ENCODE data around the gene APBA1.

Gene APBA1

GRCh38 chr9:69646810-69647209, 25.4 kb downstream of the APBA1 start:
- no peak for DNase-seq (ENCODE audit: low read depth)
- TF ChIP-seq, protein P1, sequence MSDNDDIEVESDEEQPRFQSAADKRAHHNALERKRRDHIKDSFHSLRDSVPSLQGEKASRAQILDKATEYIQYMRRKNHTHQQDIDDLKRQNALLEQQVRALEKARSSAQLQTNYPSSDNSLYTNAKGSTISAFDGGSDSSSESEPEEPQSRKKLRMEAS (IDR thresholded peaks at IDR 0.05; ENCODE audit: low read depth, low read length), result no peak
- TF ChIP-seq, protein P2, sequence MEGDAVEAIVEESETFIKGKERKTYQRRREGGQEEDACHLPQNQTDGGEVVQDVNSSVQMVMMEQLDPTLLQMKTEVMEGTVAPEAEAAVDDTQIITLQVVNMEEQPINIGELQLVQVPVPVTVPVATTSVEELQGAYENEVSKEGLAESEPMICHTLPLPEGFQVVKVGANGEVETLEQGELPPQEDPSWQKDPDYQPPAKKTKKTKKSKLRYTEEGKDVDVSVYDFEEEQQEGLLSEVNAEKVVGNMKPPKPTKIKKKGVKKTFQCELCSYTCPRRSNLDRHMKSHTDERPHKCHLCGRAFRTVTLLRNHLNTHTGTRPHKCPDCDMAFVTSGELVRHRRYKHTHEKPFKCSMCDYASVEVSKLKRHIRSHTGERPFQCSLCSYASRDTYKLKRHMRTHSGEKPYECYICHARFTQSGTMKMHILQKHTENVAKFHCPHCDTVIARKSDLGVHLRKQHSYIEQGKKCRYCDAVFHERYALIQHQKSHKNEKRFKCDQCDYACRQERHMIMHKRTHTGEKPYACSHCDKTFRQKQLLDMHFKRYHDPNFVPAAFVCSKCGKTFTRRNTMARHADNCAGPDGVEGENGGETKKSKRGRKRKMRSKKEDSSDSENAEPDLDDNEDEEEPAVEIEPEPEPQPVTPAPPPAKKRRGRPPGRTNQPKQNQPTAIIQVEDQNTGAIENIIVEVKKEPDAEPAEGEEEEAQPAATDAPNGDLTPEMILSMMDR (IDR thresholded peaks at IDR 0.05; ENCODE audit: low read depth, low read length), result no peak
- no peak for TF ChIP-seq MYC (IDR thresholded peaks at IDR 0.05; ENCODE audit: low read depth, low read length)
- no peak for TF ChIP-seq POLR2A (IDR thresholded peaks at IDR 0.05; ENCODE audit: extremely low read depth, insufficient read length)
- H3K4me3 ChIP-seq (ENCODE audit: low read depth, low read length), result no peak overlapping the region

GRCh38 chr9:69645488-69645887, 26.7 kb downstream of the APBA1 start:
- H3K4me3 ChIP-seq (ENCODE audit: low read depth, low read length), result no peak overlapping the region
- TF ChIP-seq, protein P2 (IDR thresholded peaks at IDR 0.05; ENCODE audit: low read depth, low read length), result no peak
- TF ChIP-seq, protein P1 (IDR thresholded peaks at IDR 0.05; ENCODE audit: low read depth, low read length), result no peak
- no peak for TF ChIP-seq POLR2A (IDR thresholded peaks at IDR 0.05; ENCODE audit: extremely low read depth, insufficient read length)
- TF ChIP-seq MYC (IDR thresholded peaks at IDR 0.05; ENCODE audit: low read depth, low read length), result no peak
- no peak for DNase-seq (ENCODE audit: low read depth)

DNA sequence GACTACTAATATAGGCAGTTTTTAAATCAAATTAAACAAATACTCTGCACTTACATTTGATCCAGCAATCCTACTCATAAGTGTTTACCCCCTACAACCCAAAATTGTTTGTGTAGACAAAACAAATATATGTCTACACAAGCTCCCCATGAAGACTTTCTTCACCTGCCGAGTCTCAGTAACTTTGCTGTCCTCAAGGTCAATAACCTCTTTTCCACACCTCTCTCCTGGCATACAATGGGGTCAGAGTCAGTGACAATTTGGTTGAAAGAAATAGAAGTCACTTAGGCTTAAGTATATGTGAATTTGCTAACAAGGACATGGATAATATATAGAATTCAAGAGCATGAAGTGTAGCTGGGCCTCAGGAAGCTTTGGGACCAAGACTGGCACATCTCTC, 29.1 kb downstream of the APBA1 start:
- TF ChIP-seq, protein P2 (IDR thresholded peaks at IDR 0.05; ENCODE audit: low read depth, low read length), result no peak
- TF ChIP-seq POLR2A (IDR thresholded peaks at IDR 0.05; ENCODE audit: extremely low read depth, insufficient read length) (no peak), MYC (IDR thresholded peaks at IDR 0.05; ENCODE audit: low read depth, low read length) (no peak)
- TF ChIP-seq, protein P1 (IDR thresholded peaks at IDR 0.05; ENCODE audit: low read depth, low read length), result no peak
- no peak for DNase-seq (ENCODE audit: low read depth)

DNA sequence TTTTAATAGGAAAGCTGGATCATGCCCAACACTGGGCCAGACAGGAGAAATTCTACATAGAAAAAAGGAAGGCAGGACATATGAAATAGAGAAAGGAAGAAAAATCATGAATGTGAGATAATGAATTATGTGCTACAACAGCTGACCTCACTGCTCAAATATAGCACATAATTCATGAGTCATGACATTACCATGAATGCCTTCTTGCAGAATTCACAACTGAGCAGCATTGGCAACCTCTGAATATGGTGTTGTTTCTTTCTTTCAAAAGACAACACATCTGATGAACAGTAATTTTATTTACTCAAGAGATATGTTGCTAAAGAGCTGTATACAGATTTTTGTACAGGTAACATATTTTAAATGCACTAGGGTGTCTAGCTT, 34.4 kb downstream of the APBA1 start:
- DNase-seq (ENCODE audit: low read depth), result no peak
- TF ChIP-seq, protein P2 (IDR thresholded peaks at IDR 0.05; ENCODE audit: low read depth, low read length), result no peak
- no peak for TF ChIP-seq POLR2A (IDR thresholded peaks at IDR 0.05; ENCODE audit: extremely low read depth, insufficient read length)
- H3K4me3 ChIP-seq (ENCODE audit: low read depth, low read length), result no peak overlapping the region

More for the DNA sequence above, 29.1 kb downstream of the APBA1 start:
- no peak overlapping the region for H3K4me3 ChIP-seq (ENCODE audit: low read depth, low read length)

DNA sequence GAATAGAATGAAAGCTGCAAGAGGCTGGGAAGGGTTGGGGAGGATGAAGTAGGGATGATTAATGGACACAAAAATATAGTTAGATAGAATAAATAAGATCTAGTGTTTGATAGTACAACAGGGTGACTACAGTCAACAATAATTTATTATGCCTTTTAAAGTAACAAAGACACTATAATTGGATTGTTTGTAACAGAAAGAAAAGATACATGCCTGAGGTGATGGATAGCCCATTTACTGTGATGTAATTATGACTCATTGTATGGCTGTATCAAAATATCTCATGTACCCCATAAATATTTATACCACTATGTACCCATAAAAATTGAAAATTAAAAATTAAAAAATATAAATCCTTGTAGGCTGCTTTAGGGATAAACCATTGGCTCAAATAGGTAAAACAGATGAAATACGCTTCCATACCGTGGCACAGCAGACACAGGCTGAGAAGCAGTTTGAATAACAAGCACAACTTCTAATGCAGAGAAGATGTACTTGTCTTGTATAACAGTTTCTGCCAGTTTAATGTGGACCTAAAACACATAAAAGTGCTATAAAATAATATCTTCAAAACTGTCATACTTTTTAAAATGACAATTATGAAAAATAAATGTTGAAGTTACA, 34.9 kb downstream of the APBA1 start:
- TF ChIP-seq POLR2A (IDR thresholded peaks at IDR 0.05; ENCODE audit: extremely low read depth, insufficient read length) (no peak), MYC (IDR thresholded peaks at IDR 0.05; ENCODE audit: low read depth, low read length) (no peak)
- TF ChIP-seq, protein P2 (IDR thresholded peaks at IDR 0.05; ENCODE audit: low read depth, low read length), result no peak
- TF ChIP-seq, protein P1 (IDR thresholded peaks at IDR 0.05; ENCODE audit: low read depth, low read length), result no peak
- no peak overlapping the region for H3K4me3 ChIP-seq (ENCODE audit: low read depth, low read length)
- no peak for DNase-seq (ENCODE audit: low read depth)

- no peak for TF ChIP-seq POLR2A (IDR thresholded peaks at IDR 0.05; ENCODE audit: extremely low read depth, insufficient read length)
- TF ChIP-seq, protein P2 (IDR thresholded peaks at IDR 0.05; ENCODE audit: low read depth, low read length), result no peak
- TF ChIP-seq, protein P1 (IDR thresholded peaks at IDR 0.05; ENCODE audit: low read depth, low read length), result no peak
- H3K4me3 ChIP-seq (ENCODE audit: low read depth, low read length), result no peak overlapping the region
- DNase-seq (ENCODE audit: low read depth), result no peak
Observed at GRCh38 chr9:69633716-69634115, 38.5 kb downstream of the APBA1 start.

All from NB4 (cell line).